Left ventricle myocardium inferior (tissue), 1 donor: ENCODE data around the gene HORMAD1. TPM values are rescaled to one million over a fixed set of nuclear protein-coding genes. Genes with fewer than 3 reads are reported as not detected.
A peak's percentile ranks its signal among the peaks of the same experiment; 100 is the strongest.

ENCODE experiments used
- DNase-seq: peaks from one replicate; pipeline ENCODE4 v3.0.0-alpha.2; 2020
- H3K27ac ChIP-seq: fragments of 200-600 bp; replicated peaks from 2 replicates; pipeline ENCODE4 v1.8.0; 2021
- H3K27me3 ChIP-seq: fragments of 200-600 bp; 2 replicates; pipeline ENCODE4 v1.8.0; 2021; ENCODE audit warnings: low read depth
- H3K36me3 ChIP-seq: fragments of 200-600 bp; 2 replicates; pipeline ENCODE4 v1.8.0; 2021
- H3K4me1 ChIP-seq: fragments of 200-600 bp; 2 replicates; pipeline ENCODE4 v1.8.0; 2021
- H3K4me3 ChIP-seq: fragments of 200-600 bp; 2 replicates; pipeline ENCODE4 v1.8.0; 2021; ENCODE audit warnings: mild to moderate bottlenecking, moderate library complexity
- H3K9me3 ChIP-seq: fragments of 200-600 bp; replicated peaks from 2 replicates; pipeline ENCODE4 v1.8.0; 2021
- CTCF ChIP-seq: fragments of 200-600 bp; IDR thresholded peaks from 2 replicates; pipeline ENCODE4 v1.8.0; 2021; ENCODE audit warnings: antibody characterized with exemption, mild to moderate bottlenecking, borderline replicate concordance
- intact Hi-C: fragments of 100-400 bp; cut with micrococcal nuclease; formaldehyde crosslinking; loops from one replicate; pipeline ENCODE4 v1.11.0; 2022
- total RNA-seq: library from RNA; stranded (reverse); fragmentation: NEBNext Ultra II Directional; extraction: Animal tissue kit (Norgen Biotek cat#: 25700); gene quantifications from one replicate; pipeline ENCODE4 v1.2.1, GENCODE V29; 2021
- donor health status: DM: no; HTN: yes; CAD: no; lungs with severe emphysema.

The HORMAD1 gene
- total RNA-seq, 1 donor from 2014 or later: not detected

GRCh38 chr1:150650193-150650592 lies 70.5 kb downstream of the HORMAD1 start:
- Histone ChIP-seq H3K4me1 (peaks cover 23% of the 10 kb centered on the region), H3K36me3 (peaks cover 28% of the 10 kb centered on the region), H3K4me3 (no peak overlapping the region), H3K9me3 (no peaks in the 10 kb centered on the region), H3K27me3 (no peaks in the 10 kb centered on the region), H3K27ac (peak overlapping the region; percentile 36)
- intact Hi-C loops: no loop called here
- TF ChIP-seq CTCF: no peak
- DNase-seq: no peak

GRCh38 chr1:150649441-150650075 lies 71.1 kb downstream of the HORMAD1 start:
- no peak for DNase-seq
- H3K27ac ChIP-seq: peak overlapping the region; percentile 36
- H3K36me3 ChIP-seq: peaks cover 32% of the 10 kb centered on the region
- H3K27me3 ChIP-seq: no peaks in the 10 kb centered on the region
- H3K4me3 ChIP-seq: no peak overlapping the region
- intact Hi-C loops: no loop called here
- H3K9me3 ChIP-seq: no peaks in the 10 kb centered on the region
- no peak for TF ChIP-seq CTCF
- H3K4me1 ChIP-seq: peaks cover 23% of the 10 kb centered on the region

Other genes with a start within 250 kb of the HORMAD1 start
- 32.2 TPM for gene TARS2, start 233.5 kb downstream of the HORMAD1 start, total RNA-seq
- gene ECM1, start 212.8 kb downstream of the HORMAD1 start, total RNA-seq: 20.1 TPM
- 0.44 TPM for gene FALEC, start 205.1 kb downstream of the HORMAD1 start, total RNA-seq
- gene ADAMTSL4, start 171.5 kb downstream of the HORMAD1 start, total RNA-seq: 46.3 TPM
- 97.0 TPM for gene MCL1, start 141.3 kb downstream of the HORMAD1 start, total RNA-seq
- gene ENSA, start 91.3 kb downstream of the HORMAD1 start, total RNA-seq: 129 TPM
- 16.9 TPM for gene GOLPH3L, start 23.7 kb downstream of the HORMAD1 start, total RNA-seq
- gene CTSS, start 44.9 kb upstream of the HORMAD1 start, total RNA-seq: 27.5 TPM
- 8.2 TPM for gene CTSK, start 87.4 kb upstream of the HORMAD1 start, total RNA-seq
- 26.5 TPM for gene ARNT, start 155.7 kb upstream of the HORMAD1 start, total RNA-seq
- not detected for gene CTXND2, start 166.2 kb upstream of the HORMAD1 start, total RNA-seq
- 17.2 TPM for gene SETDB1, start 205.5 kb upstream of the HORMAD1 start, total RNA-seq